ENCODE data around the gene TOP1. TPM values are rescaled to one million over a fixed set of nuclear protein-coding genes. Genes with fewer than 3 reads are reported as not detected.

The TOP1 gene
- total and polyA plus RNA-seq, 9 of the 15 experiments (the other 6 are each of a cell fraction or from before 2014, with no cell fraction given) = 26.4 to 127 (median 39.6) TPM

GRCh38 chr20:41063442-41063841, 34.8 kb downstream of the TOP1 start:
- WGBS (ENCODE audit: insufficient coverage, low coverage, missing lambda C conversion rate) = 60% methylated on average over 1 of the region's 1 CpG
- no peak overlapping the region for H2AFZ ChIP-seq (ENCODE audit: low read depth, low read length)
- no peaks in the 10 kb centered on the region for H3K9me3 ChIP-seq (replicated peaks; ENCODE audit: control insufficient read depth, insufficient read depth, low read depth, low read length)
- no peak overlapping the region for H3K9ac ChIP-seq (ENCODE audit: insufficient read depth in 1 of 2, low read depth in 2 of 2, low read length in 2 of 2)
- H3K27ac ChIP-seq (ENCODE audit: extremely low read depth, low read depth, low read length) = no peak overlapping the region
- no TSS peak for BruUV-seq (replicated peaks)
- ChIA-PET CTCF (ENCODE audit: low intra/inter-chr PET ratio) (no interaction called here), POLR2A (interaction anchor here (1.5 to 2.8 kb wide), 2 partner anchors 9 to 12 kb away, joined by 3 to 15 read pairs; no protein-coding TSS in a partner anchor)
- H3K9me1 ChIP-seq (ENCODE audit: control insufficient read depth, insufficient read depth, low read length) = no peaks in the 10 kb centered on the region
- H4K20me1 ChIP-seq (replicated peaks; ENCODE audit: control insufficient read depth, insufficient read depth, low read length) = no peaks in the 10 kb centered on the region; the same call in 1 of the 2 replicates
- TF ChIP-seq NONO (IDR thresholded peaks at IDR 0.05; ENCODE audit: low read depth in 2 of 2, low read length in 1 of 2) (no peak), RAD21 (CRISPR knock-in tag; conservative IDR thresholded peaks at IDR 0.05 in 1 of 2, IDR thresholded peaks at IDR 0.05 in 1 of 2) (peak in 1 of 2 experiments; percentile 19; a peak in 1 of 4 replicates)
- no peaks in the 10 kb centered on the region for H3K27me3 ChIP-seq (ENCODE audit: control insufficient read depth in 2 of 2, insufficient read depth in 2 of 2, low read length in 2 of 2)
- in situ Hi-C loops (cut with MboI) = no loop called here
- ATAC-seq = no peak
- intact Hi-C loops (cut with micrococcal nuclease) = no loop called here
- no peak overlapping the region for H3K4me3 ChIP-seq
- no peak for FAIRE-seq
- no peak overlapping the region for H3K4me2 ChIP-seq (ENCODE audit: insufficient read depth, low read length)
- H3K36me3 ChIP-seq (ENCODE audit: control insufficient read depth, insufficient read depth, low read length) = peaks cover 66% of the 10 kb centered on the region
- peaks cover 94% of the 10 kb centered on the region for H3K79me2 ChIP-seq (ENCODE audit: control insufficient read depth, insufficient read depth, low read length)
- peaks cover 0 to 14% of the 10 kb centered on the region in 2 experiments; a peak in 2 of 5 replicates for H3K4me1 ChIP-seq (replicated peaks in 1 of 2; ENCODE audit: control insufficient read depth in 2 of 2, insufficient read depth in 2 of 2, low read length in 2 of 2)
- DNase-seq (ENCODE audit: extremely low read depth in 1 of 4, low spot score in 3 of 4) = no peak

DNA sequence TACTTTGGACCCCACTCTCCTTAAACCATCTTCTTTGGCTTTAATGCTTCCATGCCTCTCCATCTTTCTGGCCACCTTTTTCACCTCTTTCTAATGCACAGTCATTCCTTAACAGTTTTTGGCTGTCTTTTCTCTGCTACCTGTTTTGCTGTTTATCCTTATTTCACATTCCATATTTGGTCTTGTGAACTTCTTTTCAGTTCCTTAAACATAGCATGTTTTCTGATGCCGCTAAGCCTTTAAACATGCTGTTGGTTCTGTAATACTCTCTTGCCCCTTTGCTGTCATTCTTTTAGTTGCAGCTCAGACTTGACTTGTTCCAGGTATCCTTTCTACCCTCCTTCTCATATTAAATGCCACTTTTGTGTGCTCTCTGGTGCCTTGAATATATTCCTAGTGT, 35.8 kb downstream of the TOP1 start:
- no peak for DNase-seq (ENCODE audit: extremely low read depth in 1 of 4, low spot score in 3 of 4)
- H4K20me1 ChIP-seq (replicated peaks; ENCODE audit: control insufficient read depth, insufficient read depth, low read length) = no peaks in the 10 kb centered on the region; the same call in 1 of the 2 replicates
- ChIA-PET POLR2A (interaction anchor here (1.0 kb wide), 1 partner anchor 10 kb away, joined by 3 read pairs; no protein-coding TSS in a partner anchor), CTCF (ENCODE audit: low intra/inter-chr PET ratio) (no interaction called here)
- H3K4me1 ChIP-seq (replicated peaks in 1 of 2; ENCODE audit: control insufficient read depth in 2 of 2, insufficient read depth in 2 of 2, low read length in 2 of 2) = peaks cover 0 to 16% of the 10 kb centered on the region in 2 experiments; a peak in 2 of 5 replicates
- TF ChIP-seq TFE3 (CRISPR knock-in tag; IDR thresholded peaks at IDR 0.05) (no peak), POLR2A (conservative IDR thresholded peaks at IDR 0.05) (no peak), NFE2L1 (tag; IDR thresholded peaks at IDR 0.05; ENCODE audit: borderline replicate concordance, low read depth) (no peak), ZNF253 (CRISPR knock-in tag; conservative IDR thresholded peaks at IDR 0.05) (no peak), CBX3 (IDR thresholded peaks at IDR 0.05; ENCODE audit: borderline replicate concordance in 1 of 2, low read length in 2 of 2) (no peak), GATA2 (CRISPR knock-in tag; IDR thresholded peaks at IDR 0.05) (no peak)
- in situ Hi-C loops (cut with MboI) = no loop called here
- H3K9ac ChIP-seq (ENCODE audit: insufficient read depth in 1 of 2, low read depth in 2 of 2, low read length in 2 of 2) = no peak overlapping the region
- no peak for ATAC-seq
- BruUV-seq (replicated peaks) = no TSS peak
- H3K4me2 ChIP-seq (ENCODE audit: insufficient read depth, low read length) = no peak overlapping the region
- H3K79me2 ChIP-seq (ENCODE audit: control insufficient read depth, insufficient read depth, low read length) = peaks cover 94% of the 10 kb centered on the region
- H3K4me3 ChIP-seq = no peak overlapping the region
- H3K27ac ChIP-seq (ENCODE audit: extremely low read depth, low read depth, low read length) = no peak overlapping the region
- H3K27me3 ChIP-seq (ENCODE audit: control insufficient read depth in 2 of 2, insufficient read depth in 2 of 2, low read length in 2 of 2) = no peaks in the 10 kb centered on the region
- H2AFZ ChIP-seq (ENCODE audit: low read depth, low read length) = no peak overlapping the region
- H3K9me1 ChIP-seq (ENCODE audit: control insufficient read depth, insufficient read depth, low read length) = no peaks in the 10 kb centered on the region
- peaks cover 76% of the 10 kb centered on the region for H3K36me3 ChIP-seq (ENCODE audit: control insufficient read depth, insufficient read depth, low read length)
- intact Hi-C loops (cut with micrococcal nuclease) = no loop called here
- no peaks in the 10 kb centered on the region for H3K9me3 ChIP-seq (replicated peaks; ENCODE audit: control insufficient read depth, insufficient read depth, low read depth, low read length)
- FAIRE-seq = no peak
- 100% methylated on average over 1 of the region's 1 CpG for WGBS (ENCODE audit: insufficient coverage, low coverage, missing lambda C conversion rate)
